ELR (cell line): ENCODE results near the gene SCMH1.
A peak's percentile ranks its signal among the peaks of the same experiment; 100 is the strongest.
"Not testable (repeated sequence)": the region's sequence is repeated elsewhere in the genome, so short reads cannot be mapped to it uniquely, and the experiment has no call there.

ENCODE experiments used
- DNase-seq: peaks from one replicate; pipeline ENCODE4 v3.0.0-alpha.2; 2015; ENCODE audit warnings: low read depth

Gene SCMH1

DNA sequence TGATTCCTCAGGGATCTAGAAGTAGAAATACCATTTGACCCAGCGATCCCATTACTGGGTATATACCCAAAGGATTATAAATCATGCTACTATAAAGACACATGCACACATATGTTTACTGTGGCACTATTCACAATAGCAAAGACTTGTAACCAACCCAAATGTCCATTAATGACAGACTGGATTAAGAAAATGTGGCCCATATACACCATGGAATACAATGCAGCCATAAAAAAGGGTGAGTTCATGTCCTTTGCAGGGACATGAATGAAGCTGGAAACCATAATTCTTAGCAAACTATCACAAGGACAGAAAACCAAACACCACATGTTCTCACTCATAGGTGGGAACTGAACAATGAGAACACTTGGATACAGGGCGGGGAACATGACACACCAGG, 30.5 kb downstream of the SCMH1 start:
- DNase-seq: not testable (repeated sequence)

DNA sequence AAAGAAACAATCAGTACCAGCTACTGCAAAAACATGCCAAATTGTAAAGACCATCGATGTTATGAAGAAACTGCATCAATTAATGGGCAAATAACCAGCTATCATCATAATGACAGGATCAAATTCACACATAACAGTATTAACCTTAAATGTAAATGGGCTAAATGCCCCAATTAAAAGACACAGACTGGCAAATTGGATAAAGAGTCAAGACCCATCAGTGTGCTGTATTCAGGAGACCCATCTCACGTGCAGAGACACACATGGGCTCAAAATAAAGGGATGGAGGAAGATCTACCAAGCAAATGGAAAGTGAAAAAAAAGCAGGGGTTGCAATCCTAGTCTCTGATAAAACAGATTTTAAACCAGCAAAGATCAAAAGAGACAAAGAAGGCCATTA, 35.1 kb downstream of the SCMH1 start:
- not testable (repeated sequence) for DNase-seq

DNA sequence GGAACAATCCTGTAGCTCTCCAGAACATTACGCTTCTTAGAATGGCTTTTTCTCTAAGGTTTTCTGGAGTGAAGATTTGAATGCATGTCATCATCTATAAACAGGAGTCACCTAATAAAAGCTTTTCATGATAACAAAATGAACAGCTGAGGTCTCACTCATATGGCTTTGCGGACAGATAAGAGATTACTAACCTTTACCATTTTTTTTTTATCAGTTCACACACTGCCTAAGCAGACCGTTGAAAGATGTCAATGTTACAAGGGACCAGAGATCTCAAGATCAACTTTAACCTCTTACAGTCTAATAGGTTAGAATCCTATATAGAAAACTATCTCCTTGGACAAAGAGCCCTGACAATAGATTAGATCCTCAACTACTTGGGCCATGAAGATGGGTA, 41.4 kb downstream of the SCMH1 start:
- DNase-seq: no peak

DNA sequence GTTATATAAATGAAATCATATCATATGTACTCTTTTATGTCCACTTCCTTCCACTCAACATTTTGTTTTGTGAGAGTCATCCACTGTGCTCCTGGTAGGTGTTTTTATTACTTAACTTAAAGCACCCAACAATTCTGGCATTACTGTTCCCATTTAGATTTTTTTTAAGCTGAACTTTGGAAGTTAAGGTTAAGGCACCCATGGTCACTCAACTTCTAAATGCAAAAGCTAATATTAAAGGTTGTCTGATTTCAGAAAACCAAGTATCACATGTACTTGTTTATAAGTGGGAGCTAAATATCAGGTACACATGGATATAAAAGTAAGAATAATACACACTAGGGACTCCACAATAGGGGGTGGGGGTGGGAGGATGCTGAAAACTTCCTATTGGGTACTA, 42.7 kb downstream of the SCMH1 start:
- no peak for DNase-seq

DNA sequence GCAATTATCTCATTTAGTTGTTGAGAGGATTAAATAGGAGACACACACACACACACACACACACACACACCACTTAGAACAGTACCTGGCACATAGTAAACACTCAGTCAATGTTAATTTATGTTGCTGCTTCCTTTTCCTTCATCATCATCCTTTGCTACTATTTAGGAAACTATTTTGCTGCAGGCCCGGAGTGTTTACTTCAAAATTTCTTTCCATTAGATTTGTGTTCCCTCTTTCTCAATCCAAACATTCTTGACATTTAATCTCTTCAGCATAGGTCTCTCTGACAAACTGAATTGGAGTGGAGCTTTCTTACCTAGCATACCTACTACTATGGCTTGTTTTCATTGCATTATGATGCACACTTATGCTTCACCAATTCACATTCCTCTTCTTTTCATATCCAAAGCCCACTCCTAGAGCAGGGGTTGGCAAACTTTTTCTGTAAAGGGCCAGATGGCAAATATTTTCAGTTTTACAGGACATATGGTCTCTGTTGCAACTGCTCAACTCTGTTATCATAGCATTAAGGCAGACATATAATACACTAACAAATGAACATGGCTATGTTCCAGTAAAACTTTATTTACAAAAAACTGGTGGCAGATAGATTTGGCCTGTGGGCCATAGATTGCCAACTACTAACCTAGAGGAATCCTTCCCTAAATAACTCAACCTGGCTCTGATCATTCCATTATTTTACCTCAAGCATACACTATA, 49.5 kb downstream of the SCMH1 start:
- DNase-seq: no peak

DNA sequence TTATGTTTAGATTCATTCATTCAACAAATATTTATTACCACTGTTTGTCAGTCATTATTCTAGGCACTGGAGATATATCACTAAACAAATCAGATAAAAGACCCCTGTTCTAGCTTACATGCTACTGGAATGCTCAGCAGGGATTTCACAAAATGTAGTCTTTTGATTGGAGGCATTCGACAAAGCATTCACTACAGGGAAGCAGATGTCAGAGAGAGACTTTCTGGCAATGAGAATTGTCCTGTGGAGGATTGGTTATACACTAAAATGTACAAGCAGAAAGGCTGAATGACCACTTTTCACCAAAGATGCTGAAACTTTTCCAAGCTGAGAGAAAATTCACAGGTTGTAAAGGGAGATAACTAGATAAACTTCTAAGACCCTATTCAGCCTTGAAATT, 57.7 kb downstream of the SCMH1 start:
- DNase-seq: no peak

DNA sequence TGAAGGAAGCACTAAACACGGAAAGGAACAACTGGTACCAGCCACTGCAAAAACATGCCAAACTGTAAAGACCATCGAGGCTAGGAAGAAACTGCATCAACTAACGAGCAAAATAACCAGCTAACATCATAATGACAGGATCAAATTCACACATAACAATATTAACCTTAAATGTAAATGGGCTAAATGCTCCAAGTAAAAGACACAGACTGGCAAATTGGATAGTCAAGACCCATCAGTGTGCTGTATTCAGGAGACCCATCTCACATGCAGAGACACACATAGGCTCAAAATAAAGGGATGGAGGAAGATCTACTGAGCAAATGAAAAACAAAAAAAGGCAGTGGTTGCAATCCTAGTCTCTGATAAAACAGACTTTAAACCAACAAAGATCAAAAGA, 63.9 kb downstream of the SCMH1 start:
- not testable (repeated sequence) for DNase-seq

DNA sequence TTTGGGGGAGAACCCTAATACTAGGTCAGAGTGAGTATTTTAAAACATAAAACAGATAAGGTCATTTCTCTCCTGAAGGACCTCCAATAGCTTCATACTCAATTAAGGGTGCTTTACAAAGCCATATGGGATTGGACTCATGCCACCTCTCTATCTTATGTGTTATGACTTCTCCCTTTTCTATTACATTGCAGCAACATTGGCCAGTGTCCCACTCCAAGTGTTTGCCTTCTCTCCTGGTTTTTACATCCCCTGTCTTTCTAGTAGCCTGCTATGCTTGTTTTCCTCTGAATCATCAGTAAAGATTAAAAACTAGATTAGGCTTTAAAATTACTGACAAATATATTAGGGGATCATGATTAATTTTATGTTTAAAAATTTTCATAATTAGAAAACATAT, 66.6 kb downstream of the SCMH1 start:
- no peak for DNase-seq

DNA sequence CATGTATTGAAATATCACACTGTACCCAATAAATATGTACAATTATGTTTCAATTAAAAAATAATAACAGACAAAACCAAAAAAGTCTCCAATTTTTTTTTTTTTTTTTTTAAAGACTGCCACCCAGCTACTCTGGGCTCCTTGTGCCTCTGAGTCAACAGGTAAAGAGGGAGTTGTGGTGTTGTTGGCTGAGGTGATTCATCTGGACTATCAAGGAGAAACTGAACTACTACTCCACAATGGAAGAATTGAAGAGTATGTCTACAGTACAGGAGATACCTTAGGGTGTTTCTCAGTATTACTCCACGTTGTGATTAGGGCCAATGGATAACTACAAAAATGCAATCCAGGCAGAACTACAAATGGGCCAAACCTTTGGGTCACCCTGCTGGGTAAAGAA, 67.9 kb downstream of the SCMH1 start:
- peak; percentile 35 for DNase-seq

DNA sequence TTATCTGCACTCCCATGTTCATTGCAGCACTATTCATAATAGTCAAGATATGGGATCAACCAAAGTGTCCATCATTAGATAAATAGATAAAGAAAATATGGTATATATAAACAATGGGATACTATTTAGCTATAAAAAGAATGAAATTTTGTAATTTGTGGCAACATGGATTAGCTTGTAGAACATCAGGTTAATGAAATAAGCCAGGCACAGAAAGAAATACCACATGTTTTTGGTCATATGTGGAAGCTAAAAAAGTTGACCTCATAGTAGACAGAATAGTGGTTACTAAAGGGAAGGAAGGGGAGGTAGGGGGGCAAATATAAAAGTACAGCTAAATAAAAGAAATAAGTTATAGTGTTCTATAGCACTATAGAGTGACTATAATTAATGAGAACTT, 68.5 kb downstream of the SCMH1 start:
- no peak for DNase-seq

DNA sequence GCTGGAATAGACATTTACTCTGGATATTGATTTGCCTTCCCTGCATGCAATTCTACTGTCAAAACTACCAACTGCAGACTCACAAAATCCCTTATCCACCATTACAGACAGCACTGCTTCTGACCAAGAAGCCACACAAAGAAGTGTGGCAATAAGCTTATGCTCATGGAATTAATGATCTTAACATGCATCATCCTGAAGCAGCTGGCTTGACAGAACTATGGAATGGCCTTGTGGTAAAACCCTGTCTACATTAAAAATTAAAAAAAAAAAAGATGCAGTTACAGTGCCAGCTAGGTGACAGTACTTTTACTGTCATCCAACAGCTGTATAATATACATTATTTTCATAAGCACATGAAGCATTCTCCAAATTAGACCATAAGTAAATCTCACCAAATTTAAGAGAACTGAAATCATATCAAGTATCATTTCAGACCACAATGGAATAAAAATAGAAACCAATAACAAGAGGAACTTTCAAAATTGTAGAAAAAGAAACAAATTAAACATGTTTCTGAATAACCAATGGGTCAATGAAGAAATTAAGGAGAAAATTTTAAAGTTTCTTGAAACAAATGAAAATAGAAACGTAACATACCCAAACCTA, 70.7 kb downstream of the SCMH1 start:
- no peak for DNase-seq

DNA sequence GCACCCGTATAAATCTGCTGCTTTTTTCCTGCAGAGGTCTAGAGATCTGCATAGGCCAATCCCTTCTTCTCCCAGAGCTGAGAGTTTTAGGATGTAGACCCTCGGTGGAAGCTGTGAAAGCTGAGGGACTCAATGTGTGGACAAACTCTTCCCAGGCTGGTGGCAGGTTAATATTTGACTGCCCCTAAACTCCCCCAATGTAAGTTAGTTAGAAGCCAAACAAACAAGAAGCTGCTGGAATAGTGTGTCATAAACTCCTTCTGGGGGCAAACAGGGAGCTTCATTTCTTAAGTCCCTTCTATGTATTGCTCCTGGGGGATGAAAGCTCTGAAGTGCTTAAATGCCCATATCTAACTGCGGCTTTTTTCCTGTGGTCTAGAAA, 72.3 kb downstream of the SCMH1 start:
- DNase-seq: no peak

DNA sequence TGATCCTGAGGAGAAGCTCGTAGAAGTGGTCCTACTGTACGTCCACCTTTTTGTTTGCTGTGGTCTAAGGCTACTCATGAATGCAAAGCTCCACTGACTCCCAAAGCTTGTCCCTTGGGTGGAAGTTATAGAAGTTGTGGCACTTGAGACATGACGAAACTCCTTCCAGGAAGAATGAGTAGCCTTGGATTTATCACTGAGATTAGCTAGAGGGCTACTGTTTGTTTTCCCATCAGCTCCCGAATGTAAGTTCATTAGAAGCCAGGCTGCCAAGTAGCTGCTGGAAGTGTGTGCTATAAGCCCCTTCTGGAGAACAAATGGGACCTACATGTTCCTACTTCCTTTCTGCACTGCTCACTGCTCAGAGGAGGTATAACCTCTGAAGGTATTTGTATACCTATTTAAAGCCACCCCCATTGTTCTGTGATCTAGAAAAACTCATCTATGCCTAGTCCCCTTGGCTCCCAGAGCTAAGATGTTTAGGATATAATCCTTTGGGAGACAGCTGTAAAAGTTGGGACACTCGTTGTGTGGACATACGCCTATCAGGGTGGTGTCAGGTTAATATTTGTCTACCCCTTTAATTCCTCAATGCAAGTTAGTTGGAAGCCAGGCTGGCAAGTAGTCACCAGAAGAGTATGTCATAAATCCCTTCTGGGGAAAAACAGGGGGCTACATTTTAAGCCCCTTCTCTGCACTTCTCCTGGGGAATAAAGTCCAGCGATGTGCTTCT, 72.9 kb downstream of the SCMH1 start:
- no peak for DNase-seq

DNA sequence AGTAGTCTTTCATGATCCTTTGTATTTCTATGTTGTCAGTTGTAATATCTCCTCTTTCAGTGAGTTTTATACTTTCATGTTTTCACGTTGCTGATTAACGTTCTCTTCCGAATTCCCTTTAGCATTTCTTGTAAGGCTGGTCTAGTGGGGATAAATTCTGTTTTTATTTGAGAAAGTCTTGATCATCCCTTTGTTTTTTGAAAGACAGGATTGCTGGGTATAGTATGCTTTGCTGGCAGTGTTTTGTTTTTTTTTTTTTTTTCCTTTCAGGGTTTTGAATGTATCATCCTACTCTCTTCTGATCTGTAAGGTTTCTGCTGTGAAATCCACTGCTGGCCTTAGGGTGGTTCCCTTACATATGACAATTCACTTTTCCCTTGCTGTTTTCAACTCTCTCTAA, 74.4 kb downstream of the SCMH1 start:
- no peak for DNase-seq

DNA sequence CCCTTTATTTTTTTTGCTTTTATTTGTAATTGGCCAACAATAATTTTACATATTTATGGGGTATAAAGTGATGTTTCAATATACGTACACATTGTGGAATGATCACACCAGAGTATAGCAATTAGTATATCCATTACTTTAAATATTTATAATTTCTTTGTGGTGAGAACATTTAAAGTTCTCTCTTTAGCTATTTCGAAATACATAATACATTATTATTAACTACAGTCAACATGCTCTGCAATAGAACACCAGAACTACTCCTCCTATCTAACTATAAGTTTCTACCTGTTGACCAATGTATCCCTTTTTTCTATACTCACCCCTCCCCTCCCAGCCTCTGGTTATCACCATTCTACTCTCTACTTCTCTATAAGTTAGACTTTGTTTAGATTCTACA, 77.4 kb downstream of the SCMH1 start:
- no peak for DNase-seq

DNA sequence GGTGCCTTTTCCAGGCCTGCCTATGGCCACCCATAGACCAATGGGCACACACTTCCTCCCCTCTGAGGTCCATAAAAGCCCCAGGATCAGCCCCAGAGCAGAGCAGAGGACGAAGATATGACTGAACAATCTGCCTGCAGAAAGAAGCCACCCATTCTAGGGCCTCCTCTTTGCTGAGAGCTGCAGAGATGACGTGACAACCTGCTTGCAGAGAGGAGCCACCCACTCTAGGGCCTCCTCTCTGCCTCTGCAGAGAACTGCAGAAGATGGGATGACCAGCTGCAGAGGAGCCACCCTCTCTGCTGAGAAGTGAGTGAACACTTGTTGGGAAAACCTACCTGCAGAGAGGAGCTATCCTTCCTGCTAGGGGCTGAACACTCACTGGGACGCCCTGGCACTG, 79.7 kb downstream of the SCMH1 start:
- DNase-seq: no peak

DNA sequence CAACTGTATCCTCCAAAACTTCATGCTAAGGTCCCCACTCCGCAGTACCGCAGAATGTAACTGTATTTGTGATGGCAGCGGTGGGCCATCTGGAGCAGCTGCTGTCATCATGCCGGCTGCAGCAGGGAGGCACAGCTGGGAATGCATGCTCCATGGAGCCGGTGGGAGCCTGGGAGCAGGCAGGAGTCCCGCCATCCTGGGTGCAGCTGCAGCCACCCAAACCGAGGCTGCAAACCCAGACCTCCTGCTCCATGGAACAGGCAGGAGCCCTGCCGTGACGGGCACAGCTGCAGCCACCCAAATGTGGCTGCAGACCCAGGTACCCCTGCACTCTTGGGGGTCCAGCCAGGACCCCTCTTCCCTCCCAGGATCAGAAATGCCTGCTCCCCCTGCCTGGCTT, 80.3 kb downstream of the SCMH1 start:
- no peak for DNase-seq

DNA sequence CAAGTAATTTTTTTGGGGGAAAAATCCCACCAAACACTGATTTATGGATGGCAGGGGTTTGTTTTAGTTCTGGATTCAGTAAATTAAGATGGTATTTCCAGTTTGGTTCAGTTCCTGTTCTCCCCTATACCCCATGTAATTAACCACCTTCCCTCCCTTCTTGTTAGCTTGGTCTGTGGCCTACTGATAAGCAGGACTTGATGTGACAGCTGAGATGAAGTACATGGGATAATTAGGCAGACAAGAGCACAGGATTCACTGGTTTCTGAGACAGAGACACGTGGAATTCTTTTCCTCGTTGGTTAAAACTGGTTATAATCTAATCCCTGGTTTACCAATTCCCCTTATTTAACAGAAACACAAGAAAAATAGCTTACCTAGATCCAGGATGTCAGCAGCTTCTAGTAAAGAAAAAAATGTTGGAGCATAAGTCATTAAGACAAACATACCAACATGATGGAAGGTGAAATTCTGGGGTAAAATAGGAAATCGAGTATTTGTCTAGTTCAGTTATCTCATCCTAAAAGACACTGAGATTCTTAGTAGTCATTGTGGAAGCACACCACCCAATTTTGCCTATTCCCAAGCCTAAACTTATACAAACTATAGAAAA, 81.5 kb downstream of the SCMH1 start:
- DNase-seq: no peak

DNA sequence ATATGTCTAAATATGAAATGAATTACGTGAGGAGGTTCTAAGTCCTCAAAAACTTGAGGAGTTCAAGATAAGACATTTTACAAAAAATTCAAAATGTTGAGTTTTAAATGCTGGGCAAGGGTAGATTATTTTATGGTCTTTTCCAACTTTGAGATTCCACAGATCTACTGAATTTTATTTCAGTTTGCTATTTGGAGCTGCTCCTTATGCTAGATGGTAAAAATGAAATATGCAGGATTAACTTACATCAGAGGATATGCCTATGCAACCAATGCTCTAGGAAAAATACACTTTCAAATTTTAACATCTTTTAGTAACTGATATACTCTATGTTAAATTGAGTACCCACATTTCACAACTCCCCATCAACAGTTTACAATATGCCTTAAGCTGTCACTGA, 83.1 kb downstream of the SCMH1 start:
- DNase-seq: no peak

DNA sequence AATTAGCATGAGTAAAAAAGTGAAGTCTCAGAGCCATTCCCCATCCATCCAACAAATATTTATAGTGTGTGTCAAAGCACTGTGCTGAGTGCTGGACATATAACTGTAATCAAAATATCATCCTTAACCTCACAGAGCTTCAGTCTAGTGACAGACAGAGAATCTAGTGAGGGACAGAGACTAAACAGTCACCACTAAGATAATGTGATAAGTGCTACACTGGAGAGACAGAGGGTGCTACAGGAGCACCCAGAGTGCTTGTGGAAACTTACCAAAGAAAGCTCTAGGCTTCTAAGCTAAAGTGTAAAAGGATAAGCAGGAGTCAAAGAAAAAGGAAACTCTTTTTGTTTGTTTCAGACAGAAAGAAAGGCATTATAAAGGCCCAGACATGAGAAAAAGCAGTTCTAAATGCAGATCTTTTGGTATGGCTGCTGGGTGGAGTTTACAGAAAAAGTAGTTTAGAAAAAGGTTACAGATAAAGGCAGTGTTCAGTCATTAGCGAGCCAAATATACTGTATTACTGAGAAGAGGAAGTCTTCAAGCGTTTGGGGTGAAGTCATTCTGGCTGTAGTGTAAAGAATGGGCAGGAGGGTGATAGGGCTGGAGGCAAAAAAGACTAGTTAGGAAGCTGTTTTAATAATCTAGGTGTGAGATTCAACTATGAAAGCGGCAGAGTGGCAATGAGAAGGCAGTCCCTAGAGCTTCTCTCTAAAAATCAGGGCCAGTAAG, 83.8 kb downstream of the SCMH1 start:
- no peak for DNase-seq

DNA sequence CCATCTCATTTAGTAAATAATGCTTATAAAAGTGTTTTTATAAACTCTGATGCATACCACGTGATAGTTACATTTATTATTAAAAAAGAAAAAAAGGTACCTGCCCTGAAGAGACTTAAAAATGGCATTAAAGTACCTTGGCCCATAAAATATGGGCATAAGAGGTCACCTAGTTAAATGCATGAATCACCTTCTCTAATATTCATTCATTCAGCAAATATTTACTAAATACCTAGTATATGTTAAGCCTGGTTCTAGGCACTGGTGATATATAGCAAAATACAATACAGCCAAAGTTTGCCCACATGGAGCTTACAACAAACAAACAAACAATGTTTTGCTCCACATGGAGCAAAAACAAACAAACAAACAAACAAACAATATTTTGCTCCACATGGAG, 87.0 kb downstream of the SCMH1 start:
- DNase-seq: no peak

DNA sequence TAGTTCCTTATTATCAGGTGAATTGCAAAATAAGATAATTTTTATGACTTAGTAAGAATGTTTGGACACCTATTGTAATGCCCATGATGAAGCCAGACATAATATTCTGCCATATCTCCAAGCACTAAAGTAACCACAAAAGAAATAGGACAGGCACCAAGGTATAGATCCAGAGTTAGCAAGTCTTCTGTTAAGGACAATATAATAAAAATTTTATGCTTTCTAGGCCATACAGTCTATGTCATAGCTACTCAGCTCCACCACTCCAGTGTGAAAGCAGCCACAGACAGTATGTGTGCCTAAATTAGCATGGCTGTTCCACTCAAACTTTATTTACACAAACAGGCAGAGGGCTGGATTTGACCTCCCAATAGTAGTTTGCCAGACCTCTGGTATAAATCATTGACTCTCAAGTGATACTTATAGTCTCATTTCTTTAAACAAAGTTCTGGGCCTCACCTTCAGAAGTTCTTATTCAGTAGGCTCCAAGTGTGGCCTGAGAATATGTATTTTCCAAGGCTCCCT, 88.3 kb downstream of the SCMH1 start:
- DNase-seq: no peak
